ENCODE data around the gene IQGAP2.

IQGAP2 gene

GRCh38 chr5:76384705-76385104, 18.4 kb upstream of the IQGAP2 start:
- no peak overlapping the region for H2BK15ac ChIP-seq (ENCODE audit: low read length)
- H3K4ac ChIP-seq (ENCODE audit: low read length), result no peak overlapping the region
- H3K23ac ChIP-seq (ENCODE audit: low read depth, low read length, poor library complexity), result no peak overlapping the region
- H2BK12ac ChIP-seq (ENCODE audit: low read length), result no peak overlapping the region
- H4K8ac ChIP-seq (ENCODE audit: low read depth, low read length), result no peak overlapping the region
- no peaks in the 10 kb centered on the region for H3K36me3 ChIP-seq (replicated peaks in 1 of 2; ENCODE audit: control insufficient read depth in 2 of 2, insufficient read depth in 2 of 2, low read length in 2 of 2)
- no peaks in the 10 kb centered on the region for H3K9me3 ChIP-seq (replicated peaks in 1 of 2; ENCODE audit: control insufficient read depth in 2 of 2, insufficient read depth in 1 of 2, low read depth in 1 of 2, low read length in 2 of 2)
- H3K4me3 ChIP-seq (ENCODE audit: low read length in 2 of 2), result no peak overlapping the region
- H2AK5ac ChIP-seq (ENCODE audit: low read depth, low read length), result no peak overlapping the region
- WGBS, 2 donors (ENCODE audit: extremely low coverage in 2 of 2, insufficient read length in 2 of 2, insufficient replicate concordance in 1 of 2), result no CpG with 5 or more reads among the region's 3 CpGs
- no peak overlapping the region for H3K18ac ChIP-seq (ENCODE audit: low read length)
- no peak for DNase-seq (ENCODE audit: low spot score)
- no peak overlapping the region for H3K9ac ChIP-seq (ENCODE audit: low read depth, low read length, poor library complexity)
- no peak overlapping the region for H2BK120ac ChIP-seq (ENCODE audit: low read depth, low read length)
- H3K27me3 ChIP-seq (ENCODE audit: control insufficient read depth in 3 of 3, insufficient read depth in 3 of 3, low read depth in 1 of 3, low read length in 3 of 3), result no peaks in the 10 kb centered on the region
- no peak overlapping the region for H3K4me2 ChIP-seq (ENCODE audit: insufficient read depth, low read length, poor library complexity, severe bottlenecking)
- no peaks in the 10 kb centered on the region for H3K79me1 ChIP-seq (ENCODE audit: low read depth, low read length)
- no peak overlapping the region for H3K14ac ChIP-seq (ENCODE audit: low read length)
- H2BK5ac ChIP-seq (ENCODE audit: low read length), result no peak overlapping the region
- no peak overlapping the region for H3K27ac ChIP-seq (replicated peaks; ENCODE audit: low read length)
- peaks cover 4 to 18% of the 10 kb centered on the region in 2 donors for H3K4me1 ChIP-seq (ENCODE audit: control insufficient read depth in 2 of 2, insufficient read depth in 1 of 2, low read depth in 1 of 2, low read length in 2 of 2)
- H4K91ac ChIP-seq (ENCODE audit: low read depth, low read length, poor library complexity), result no peak overlapping the region
- no peak overlapping the region for H2AFZ ChIP-seq (ENCODE audit: low read length)

- Histone ChIP-seq H3K27ac (replicated peaks; ENCODE audit: low read length) (no peak overlapping the region), H3K4me3 (ENCODE audit: low read length in 2 of 2) (no peak overlapping the region), H2BK12ac (ENCODE audit: low read length) (no peak overlapping the region), H3K4me2 (ENCODE audit: insufficient read depth, low read length, poor library complexity, severe bottlenecking) (no peak overlapping the region), H3K27me3 (ENCODE audit: control insufficient read depth in 3 of 3, insufficient read depth in 3 of 3, low read depth in 1 of 3, low read length in 3 of 3) (no peaks in the 10 kb centered on the region), H4K91ac (ENCODE audit: low read depth, low read length, poor library complexity) (no peak overlapping the region), H2BK5ac (ENCODE audit: low read length) (no peak overlapping the region), H3K14ac (ENCODE audit: low read length) (no peak overlapping the region), H3K9ac (ENCODE audit: low read depth, low read length, poor library complexity) (no peak overlapping the region), H3K79me1 (ENCODE audit: low read depth, low read length) (no peaks in the 10 kb centered on the region), H3K36me3 (replicated peaks in 1 of 2; ENCODE audit: control insufficient read depth in 2 of 2, insufficient read depth in 2 of 2, low read length in 2 of 2) (no peaks in the 10 kb centered on the region), H4K8ac (ENCODE audit: low read depth, low read length) (no peak overlapping the region), H2BK120ac (ENCODE audit: low read depth, low read length) (no peak overlapping the region), H2AK5ac (ENCODE audit: low read depth, low read length) (no peak overlapping the region), H3K4ac (ENCODE audit: low read length) (no peak overlapping the region), H3K4me1 (ENCODE audit: control insufficient read depth in 2 of 2, insufficient read depth in 1 of 2, low read depth in 1 of 2, low read length in 2 of 2) (peaks cover 4 to 21% of the 10 kb centered on the region in 2 donors), H3K18ac (ENCODE audit: low read length) (no peak overlapping the region), H3K23ac (ENCODE audit: low read depth, low read length, poor library complexity) (no peak overlapping the region), H2BK15ac (ENCODE audit: low read length) (no peak overlapping the region), H2AFZ (ENCODE audit: low read length) (no peak overlapping the region), H3K9me3 (replicated peaks in 1 of 2; ENCODE audit: control insufficient read depth in 2 of 2, insufficient read depth in 1 of 2, low read depth in 1 of 2, low read length in 2 of 2) (no peaks in the 10 kb centered on the region)
- no peak for DNase-seq (ENCODE audit: low spot score)
- WGBS, 2 donors (ENCODE audit: extremely low coverage in 2 of 2, insufficient read length in 2 of 2, insufficient replicate concordance in 1 of 2), result no CpG with 5 or more reads among the region's 5 CpGs
Observed at GRCh38 chr5:76385540-76385939, 17.5 kb upstream of the IQGAP2 start.

GRCh38 chr5:76386360-76386759, 16.7 kb upstream of the IQGAP2 start:
- no CpG with 5 or more reads among the region's 5 CpGs for WGBS, 2 donors (ENCODE audit: extremely low coverage in 2 of 2, insufficient read length in 2 of 2, insufficient replicate concordance in 1 of 2)
- no peak for DNase-seq (ENCODE audit: low spot score)
- Histone ChIP-seq H3K79me1 (ENCODE audit: low read depth, low read length) (no peaks in the 10 kb centered on the region), H3K18ac (ENCODE audit: low read length) (no peak overlapping the region), H3K4ac (ENCODE audit: low read length) (no peak overlapping the region), H3K4me1 (ENCODE audit: control insufficient read depth in 2 of 2, insufficient read depth in 1 of 2, low read depth in 1 of 2, low read length in 2 of 2) (peaks cover 4 to 19% of the 10 kb centered on the region in 2 donors), H3K4me2 (ENCODE audit: insufficient read depth, low read length, poor library complexity, severe bottlenecking) (no peak overlapping the region), H4K91ac (ENCODE audit: low read depth, low read length, poor library complexity) (no peak overlapping the region), H3K27me3 (ENCODE audit: control insufficient read depth in 3 of 3, insufficient read depth in 3 of 3, low read depth in 1 of 3, low read length in 3 of 3) (no peaks in the 10 kb centered on the region), H3K14ac (ENCODE audit: low read length) (no peak overlapping the region), H2BK15ac (ENCODE audit: low read length) (no peak overlapping the region), H2AK5ac (ENCODE audit: low read depth, low read length) (no peak overlapping the region), H3K36me3 (replicated peaks in 1 of 2; ENCODE audit: control insufficient read depth in 2 of 2, insufficient read depth in 2 of 2, low read length in 2 of 2) (no peaks in the 10 kb centered on the region), H3K4me3 (ENCODE audit: low read length in 2 of 2) (no peak overlapping the region), H2BK120ac (ENCODE audit: low read depth, low read length) (no peak overlapping the region), H3K9me3 (replicated peaks in 1 of 2; ENCODE audit: control insufficient read depth in 2 of 2, insufficient read depth in 1 of 2, low read depth in 1 of 2, low read length in 2 of 2) (no peaks in the 10 kb centered on the region), H3K9ac (ENCODE audit: low read depth, low read length, poor library complexity) (no peak overlapping the region), H3K23ac (ENCODE audit: low read depth, low read length, poor library complexity) (no peak overlapping the region), H2BK5ac (ENCODE audit: low read length) (no peak overlapping the region), H3K27ac (replicated peaks; ENCODE audit: low read length) (no peak overlapping the region), H2BK12ac (ENCODE audit: low read length) (no peak overlapping the region), H2AFZ (ENCODE audit: low read length) (no peak overlapping the region), H4K8ac (ENCODE audit: low read depth, low read length) (no peak overlapping the region)

- DNase-seq (ENCODE audit: low spot score), result no peak
- Histone ChIP-seq H3K4me2 (ENCODE audit: insufficient read depth, low read length, poor library complexity, severe bottlenecking) (no peak overlapping the region), H2BK15ac (ENCODE audit: low read length) (no peak overlapping the region), H2AK5ac (ENCODE audit: low read depth, low read length) (no peak overlapping the region), H3K14ac (ENCODE audit: low read length) (no peak overlapping the region), H4K91ac (ENCODE audit: low read depth, low read length, poor library complexity) (no peak overlapping the region), H3K23ac (ENCODE audit: low read depth, low read length, poor library complexity) (no peak overlapping the region), H2BK120ac (ENCODE audit: low read depth, low read length) (no peak overlapping the region), H3K4me1 (ENCODE audit: control insufficient read depth in 2 of 2, insufficient read depth in 1 of 2, low read depth in 1 of 2, low read length in 2 of 2) (peaks cover 4 to 27% of the 10 kb centered on the region in 2 donors), H3K18ac (ENCODE audit: low read length) (no peak overlapping the region), H3K79me1 (ENCODE audit: low read depth, low read length) (no peaks in the 10 kb centered on the region), H3K4me3 (ENCODE audit: low read length in 2 of 2) (no peak overlapping the region), H3K27ac (replicated peaks; ENCODE audit: low read length) (no peak overlapping the region), H3K9ac (ENCODE audit: low read depth, low read length, poor library complexity) (no peak overlapping the region), H3K4ac (ENCODE audit: low read length) (no peak overlapping the region), H3K36me3 (replicated peaks in 1 of 2; ENCODE audit: control insufficient read depth in 2 of 2, insufficient read depth in 2 of 2, low read length in 2 of 2) (no peaks in the 10 kb centered on the region), H2AFZ (ENCODE audit: low read length) (no peak overlapping the region), H2BK12ac (ENCODE audit: low read length) (no peak overlapping the region), H2BK5ac (ENCODE audit: low read length) (no peak overlapping the region), H3K27me3 (ENCODE audit: control insufficient read depth in 3 of 3, insufficient read depth in 3 of 3, low read depth in 1 of 3, low read length in 3 of 3) (no peaks in the 10 kb centered on the region), H4K8ac (ENCODE audit: low read depth, low read length) (no peak overlapping the region), H3K9me3 (replicated peaks in 1 of 2; ENCODE audit: control insufficient read depth in 2 of 2, insufficient read depth in 1 of 2, low read depth in 1 of 2, low read length in 2 of 2) (no peaks in the 10 kb centered on the region)
- WGBS, 2 donors (ENCODE audit: extremely low coverage in 2 of 2, insufficient read length in 2 of 2, insufficient replicate concordance in 1 of 2), result no CpG with 5 or more reads among the region's 1 CpG
Observed at GRCh38 chr5:76388236-76388635, 14.8 kb upstream of the IQGAP2 start.

Measured in neuronal stem cell (in vitro differentiated cells).